GM04504 (cell line): ENCODE results near the gene PARG.
A peak's percentile ranks its signal among the peaks of the same experiment; 100 is the strongest.
"Not testable (repeated sequence)": the region's sequence is repeated elsewhere in the genome, so short reads cannot be mapped to it uniquely, and the experiment has no call there.

Source experiments
- DNase-seq: peaks from one replicate; pipeline ENCODE4 v3.0.0-alpha.2; 2012; ENCODE audit warnings: low read depth

Gene PARG

GRCh38 chr10:49903829-49904228 lies 38.0 kb downstream of the PARG start:
- not testable (repeated sequence) for DNase-seq

GRCh38 chr10:49900406-49900805 lies 41.4 kb downstream of the PARG start:
- not testable (repeated sequence) for DNase-seq

DNA sequence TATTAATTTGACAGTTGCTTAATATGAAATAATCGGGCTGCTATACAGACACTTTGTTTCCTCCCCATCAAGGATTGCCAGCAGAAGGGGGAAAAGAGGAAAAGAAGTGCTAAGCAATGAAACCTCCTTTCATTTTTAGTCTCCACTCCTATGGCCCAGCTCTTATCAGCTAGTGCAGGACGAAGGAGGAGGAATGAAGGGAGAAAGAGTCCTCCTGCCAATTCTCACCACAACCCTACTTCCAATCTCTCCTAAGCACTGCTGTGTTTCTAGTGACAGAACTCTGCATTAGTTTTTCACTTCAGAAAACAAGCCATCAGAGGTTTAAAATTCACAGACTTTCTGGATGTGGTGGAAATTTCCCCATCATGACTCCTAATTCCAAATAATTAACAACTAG lies 41.8 kb downstream of the PARG start:
- not testable (repeated sequence) for DNase-seq

GRCh38 chr10:49890025-49890424 lies 51.8 kb downstream of the PARG start:
- DNase-seq: not testable (repeated sequence)

DNA sequence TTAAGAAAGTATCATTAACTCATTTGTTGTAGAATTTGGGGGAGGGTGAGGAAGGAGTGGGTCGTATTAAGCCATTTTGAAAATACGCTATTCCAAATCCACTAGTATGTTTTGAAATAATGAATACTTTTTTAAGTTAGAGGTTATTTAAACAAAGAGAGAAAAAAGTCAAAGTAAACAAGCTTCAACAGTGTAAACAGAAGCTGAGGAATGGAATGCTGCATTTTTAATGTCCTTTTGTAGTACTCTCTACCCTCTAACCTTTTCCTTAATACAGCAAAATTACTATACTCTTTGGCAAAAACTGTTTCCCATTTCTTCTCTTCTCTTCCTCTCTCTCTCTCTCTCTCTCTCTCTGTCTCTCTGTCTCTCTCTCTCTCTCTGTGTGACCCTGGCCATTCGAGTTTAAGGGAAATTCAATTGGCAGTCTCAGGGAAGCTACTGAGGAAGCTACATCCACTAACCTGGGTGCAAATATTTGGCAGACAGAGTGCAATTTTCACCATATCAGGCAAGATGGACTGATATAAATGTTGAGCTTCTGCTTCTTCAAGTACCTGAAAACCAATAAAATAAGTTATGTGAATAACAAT lies 57.0 kb downstream of the PARG start:
- not testable (repeated sequence) for DNase-seq

DNA sequence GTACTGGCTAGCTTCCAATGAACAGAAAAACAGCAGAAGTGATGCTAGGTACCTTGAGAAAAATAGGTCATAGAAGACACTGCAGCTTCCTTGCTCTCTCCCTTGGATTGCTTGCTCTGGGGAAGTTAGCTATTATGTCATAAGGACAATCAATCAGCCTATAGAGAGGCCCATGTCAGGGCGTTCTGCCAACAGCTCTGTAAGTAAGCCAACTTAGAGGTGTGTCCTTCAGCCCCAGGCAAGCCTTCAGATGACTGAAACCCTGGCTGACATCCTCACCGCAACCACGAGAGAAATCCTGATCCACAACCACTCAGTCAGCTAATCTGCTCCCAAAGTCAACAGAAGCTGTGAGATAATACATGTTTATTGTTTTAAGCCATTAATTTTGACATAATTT lies 58.0 kb downstream of the PARG start:
- not testable (repeated sequence) for DNase-seq

DNA sequence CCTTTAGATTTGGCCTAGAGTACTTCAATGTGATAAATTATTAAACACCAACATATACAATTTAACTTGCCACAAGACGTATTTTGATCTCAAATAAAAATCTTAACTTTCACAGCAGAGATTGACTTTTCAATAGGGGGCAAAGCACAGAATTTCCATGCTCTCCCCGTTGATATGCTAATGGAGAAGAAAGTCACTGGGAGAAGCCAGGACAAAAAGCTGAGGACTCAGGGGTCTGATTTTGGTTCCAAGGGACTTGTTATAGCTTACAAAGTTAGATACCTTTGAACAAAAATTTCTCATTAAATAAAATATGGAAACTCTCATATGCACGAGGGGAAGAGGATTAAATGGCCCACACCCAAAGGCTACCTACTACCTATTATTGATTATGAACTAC lies 59.5 kb downstream of the PARG start:
- DNase-seq: not testable (repeated sequence)

- not testable (repeated sequence) for DNase-seq
Observed at GRCh38 chr10:49872740-49873139, 69.1 kb downstream of the PARG start.

- not testable (repeated sequence) for DNase-seq
Observed at GRCh38 chr10:49871462-49871861, 70.4 kb downstream of the PARG start.

DNA sequence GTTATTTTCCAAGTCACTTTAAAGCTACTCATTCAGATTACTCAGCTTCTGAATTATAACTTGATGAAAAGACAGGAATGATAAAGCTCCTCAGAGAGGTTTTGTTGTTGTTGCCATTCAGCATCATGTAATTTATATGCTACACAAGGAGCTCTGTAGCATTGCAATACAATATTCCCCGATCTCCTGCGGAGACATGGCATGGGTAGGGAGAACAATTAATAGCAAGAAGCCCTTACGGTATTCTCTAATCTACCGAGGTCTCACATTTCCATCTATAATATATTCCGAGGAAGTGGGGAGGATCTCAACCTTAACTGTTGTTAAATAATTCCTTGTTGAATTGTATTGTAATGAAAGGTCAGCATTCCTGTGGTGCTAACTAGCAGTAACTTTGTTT lies 81.9 kb downstream of the PARG start:
- not testable (repeated sequence) for DNase-seq

- not testable (repeated sequence) for DNase-seq
Observed at GRCh38 chr10:49858697-49859382, 83.0 kb downstream of the PARG start.

- not testable (repeated sequence) for DNase-seq
Observed at GRCh38 chr10:49849520-49849919, 92.3 kb downstream of the PARG start.

DNA sequence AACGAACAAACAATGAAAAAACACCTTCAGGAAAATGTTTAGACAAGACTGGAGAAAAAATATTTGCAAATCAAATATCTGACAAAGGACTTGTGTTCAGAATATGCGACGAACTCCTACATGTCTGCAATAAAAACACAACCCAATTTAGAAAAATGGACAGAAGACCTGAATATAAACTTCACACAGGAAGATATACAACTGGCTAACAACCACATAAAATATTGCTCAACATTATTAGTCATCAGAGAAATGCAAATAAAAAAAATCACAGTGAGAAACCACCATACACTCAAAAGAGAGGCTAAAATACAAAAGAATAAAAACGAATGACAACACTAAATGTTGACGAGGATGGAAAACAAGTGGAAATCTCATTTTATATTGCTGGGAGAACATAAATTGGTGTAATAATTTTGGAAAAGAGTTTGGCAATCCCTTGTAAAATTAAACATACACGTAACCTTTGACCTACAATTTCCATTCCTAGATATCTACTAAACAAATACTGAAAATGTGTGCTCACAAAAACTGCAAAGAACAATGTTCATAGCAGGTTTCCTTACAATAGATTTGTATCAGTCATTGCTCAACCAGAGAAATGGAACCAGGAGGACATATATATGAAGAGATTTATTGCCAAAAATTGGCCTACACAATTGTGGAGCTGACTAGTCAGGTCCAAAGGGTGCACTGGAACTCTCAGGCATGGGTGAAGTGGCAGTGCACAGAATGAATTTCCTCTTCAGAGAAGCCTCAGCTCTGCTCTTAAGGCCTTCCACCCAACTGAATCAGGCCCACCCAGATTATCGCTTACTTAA lies 96.8 kb downstream of the PARG start:
- DNase-seq: peak; percentile 15

DNA sequence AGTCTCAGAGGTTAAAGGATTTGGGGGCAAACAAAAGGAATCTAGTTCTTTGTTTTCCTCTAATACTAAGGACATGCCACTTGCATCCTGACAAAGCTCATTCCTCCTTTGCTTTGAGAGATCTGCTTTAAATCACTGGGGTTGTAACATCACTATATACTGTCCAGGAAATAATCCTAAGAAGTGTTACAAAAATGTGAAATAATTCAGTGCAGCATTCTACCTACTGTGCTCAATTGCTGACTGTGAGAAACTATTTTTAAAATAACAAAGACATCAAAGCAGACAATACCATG lies 99.5 kb downstream of the PARG start:
- not testable (repeated sequence) for DNase-seq

GRCh38 chr10:49841615-49842332 lies 100.1 kb downstream of the PARG start:
- no peak for DNase-seq

DNA sequence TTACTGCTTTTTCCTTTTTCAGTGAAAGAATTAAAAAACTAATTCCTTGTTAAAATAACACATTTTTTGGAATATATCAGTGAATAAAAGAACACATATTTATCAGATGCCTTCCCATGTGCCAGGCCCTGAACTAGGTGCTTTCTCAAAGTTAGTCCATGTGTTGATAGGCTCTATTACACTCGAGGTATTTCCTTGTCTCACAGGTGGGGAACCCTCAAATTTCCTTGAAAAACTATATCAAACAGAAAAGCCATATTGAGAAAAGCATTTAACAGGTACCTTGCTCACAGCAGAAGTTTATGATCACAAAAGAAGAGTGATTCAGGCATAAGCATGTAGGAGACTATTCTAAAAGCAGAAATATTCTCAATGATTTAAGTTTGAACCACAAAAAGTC lies 104.1 kb downstream of the PARG start:
- DNase-seq: no peak

- no peak for DNase-seq
Observed at GRCh38 chr10:49837051-49837478, 104.8 kb downstream of the PARG start.

- DNase-seq: no peak
Observed at GRCh38 chr10:49834976-49835375, 106.9 kb downstream of the PARG start.

GRCh38 chr10:49834201-49834600 lies 107.6 kb downstream of the PARG start:
- DNase-seq: no peak

DNA sequence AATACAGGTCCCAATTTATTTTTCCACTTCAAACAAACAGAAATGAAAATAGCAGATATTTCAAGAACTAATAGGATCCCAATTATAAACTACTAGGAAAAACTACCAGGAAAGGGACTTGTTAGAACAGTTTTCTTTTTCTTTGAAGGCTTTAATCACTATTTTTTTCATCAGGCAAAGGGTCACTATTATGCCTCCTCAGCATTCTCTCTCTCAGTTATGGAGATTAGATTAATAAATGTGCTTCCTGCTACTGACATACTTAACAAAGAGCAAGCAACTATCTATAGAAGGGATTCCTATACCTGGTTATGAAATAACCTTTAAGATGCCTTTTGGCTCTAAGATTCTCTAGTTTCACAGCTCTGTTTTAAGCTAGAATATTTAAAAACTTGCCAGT lies 108.7 kb downstream of the PARG start:
- no peak for DNase-seq

DNA sequence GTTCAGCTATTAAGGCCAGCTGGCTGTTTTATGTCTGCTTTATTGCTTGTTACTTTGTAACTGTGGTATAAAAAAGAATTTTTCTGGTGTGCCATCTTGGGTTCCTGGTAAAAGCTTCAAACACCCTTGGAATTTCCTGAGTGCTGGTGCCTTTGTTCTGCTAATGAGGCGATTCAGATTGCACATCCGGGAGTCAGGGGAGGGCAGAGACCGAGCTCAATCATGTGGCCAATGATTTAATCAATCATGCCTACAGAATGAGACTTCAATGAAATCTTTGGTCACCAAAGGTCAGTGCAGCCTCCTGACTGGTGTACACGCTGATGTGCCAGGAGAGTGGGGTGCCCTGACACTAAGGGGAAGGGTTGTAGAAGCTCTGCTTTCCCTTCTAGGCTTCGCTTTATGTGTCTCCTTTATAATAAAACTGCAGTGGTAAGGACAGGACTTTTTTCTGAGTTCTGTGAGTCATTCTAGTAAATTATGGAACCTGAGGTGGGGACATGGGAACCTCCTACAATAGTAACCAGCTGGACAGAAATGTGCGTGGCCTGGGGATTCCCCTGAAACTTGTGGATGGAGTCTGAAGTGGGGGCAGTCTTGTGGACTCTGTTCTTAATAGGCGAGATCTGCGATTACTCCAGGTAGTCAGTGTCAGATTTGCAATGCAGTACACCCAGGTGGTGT lies 110.3 kb downstream of the PARG start:
- DNase-seq: peak; percentile 22

DNA sequence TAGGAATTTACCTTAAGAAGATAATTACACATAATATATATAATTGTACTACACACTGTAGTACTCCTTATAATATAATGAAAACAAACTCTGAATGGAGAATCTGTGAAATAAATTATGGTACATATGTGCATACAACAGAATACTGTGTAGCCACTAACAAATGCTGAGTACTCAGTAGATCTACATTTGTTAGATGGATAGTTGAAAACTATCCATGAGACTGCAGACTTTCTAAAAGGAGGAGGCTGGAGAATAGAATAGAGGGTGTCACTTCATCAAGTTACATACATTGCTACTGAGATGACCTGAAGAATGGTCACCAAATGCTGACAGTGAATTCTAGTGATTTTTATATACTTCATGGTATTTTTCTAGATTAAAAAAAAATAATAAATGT lies 111.0 kb downstream of the PARG start:
- DNase-seq: no peak
